Suprapubic skin (tissue), 4 donors: ENCODE data around the gene CD63. TPM values are rescaled to one million over a fixed set of nuclear protein-coding genes. Genes with fewer than 3 reads are reported as not detected.

Experiments used
- DNase-seq, 2 donors: peaks; one replicate each; pipeline ENCODE4 v3.0.0-alpha.2; 2019; ENCODE audit warnings: low spot score in 2 of 2
- H3K27ac ChIP-seq: fragments of 200-600 bp; sonication (generic); one replicate; pipeline ENCODE4 v1.5.1; 2019
- H3K27me3 ChIP-seq: fragments of 200-600 bp; sonication (generic); one replicate; pipeline ENCODE4 v1.5.1; 2019
- H3K36me3 ChIP-seq: fragments of 200-600 bp; sonication (generic); one replicate; pipeline ENCODE4 v1.5.1; 2019
- H3K4me1 ChIP-seq: fragments of 200-600 bp; sonication (generic); one replicate; pipeline ENCODE4 v1.5.1; 2019
- H3K4me3 ChIP-seq: fragments of 200-600 bp; sonication (generic); one replicate; pipeline ENCODE4 v1.5.1; 2019; ENCODE audit warnings: mild to moderate bottlenecking
- H3K9me3 ChIP-seq: fragments of 200-600 bp; sonication (generic); one replicate; pipeline ENCODE4 v1.5.1; 2019
- CTCF ChIP-seq, 2 donors: fragments of 200-600 bp in 1 of 2; fragments of 450-650 bp in 1 of 2; sonication (generic) in 1 of 2; IDR thresholded peaks; one replicate each; pipeline ENCODE4 v1.5.1; 2016 to 2019; ENCODE audit warnings: antibody characterized with exemption in 2 of 2, mild to moderate bottlenecking in 1 of 2, moderate library complexity in 1 of 2
- EP300 ChIP-seq: sonication (generic); formaldehyde crosslinking; IDR thresholded peaks from one replicate; pipeline ENCODE4 v1.6.1; 2017; ENCODE audit warnings: antibody characterized with exemption
- POLR2A ChIP-seq, 2 donors: fragments of 450-650 bp; IDR thresholded peaks; one replicate each; pipeline ENCODE4 v1.6.1; 2017; ENCODE audit warnings: antibody characterized with exemption in 2 of 2, mild to moderate bottlenecking in 2 of 2, moderate library complexity in 2 of 2
- POLR2AphosphoS5 ChIP-seq, 3 donors: sonication (generic); formaldehyde crosslinking; IDR thresholded peaks; one replicate each; pipeline ENCODE4 v1.6.1; 2017; ENCODE audit warnings: antibody characterized with exemption in 3 of 3
- WGBS: methylation state at CpG from one replicate; pipeline ENCODE4 v1.1.5; 2018; 5-methylcytosine and 5-hydroxymethylcytosine counted together
- total RNA-seq, 4 donors: library from RNA; depleted of rRNA; stranded (reverse); fragments of >200 nt; gene quantifications; one replicate each; pipeline ENCODE4 v1.1.0, GENCODE V29; 2016

CD63 gene
- total RNA-seq, 4 donors from 2014 or later, result 176 to 303 (median 193) TPM

GRCh38 chr12:55719371-55719770, 9.4 kb downstream of the CD63 start:
- TF ChIP-seq CTCF (IDR thresholded peaks at IDR 0.05) (no peak), POLR2AphosphoS5 (IDR thresholded peaks at IDR 0.05) (no peak), EP300 (no peak), POLR2A (IDR thresholded peaks at IDR 0.05) (no peak)
- Histone ChIP-seq H3K27ac (peak overlapping the region; percentile 49), H3K4me1 (peaks cover 77% of the 10 kb centered on the region), H3K27me3 (no peaks in the 10 kb centered on the region), H3K4me3 (no peak overlapping the region), H3K36me3 (peaks cover 12% of the 10 kb centered on the region), H3K9me3 (no peaks in the 10 kb centered on the region)
- 86% methylated on average over 7 of the region's 7 CpGs for WGBS
- no peak for DNase-seq

GRCh38 chr12:55718624-55719275, 10.1 kb downstream of the CD63 start:
- H3K4me1 ChIP-seq, result peaks cover 70% of the 10 kb centered on the region

GRCh38 chr12:55718015-55718414, 10.8 kb downstream of the CD63 start:
- H3K27ac ChIP-seq, result peak overlapping the region; percentile 96
- H3K27me3 ChIP-seq, result no peaks in the 10 kb centered on the region
- TF ChIP-seq POLR2AphosphoS5 (IDR thresholded peaks at IDR 0.05), result no peak
- TF ChIP-seq CTCF (IDR thresholded peaks at IDR 0.05), result no peak
- TF ChIP-seq POLR2A (IDR thresholded peaks at IDR 0.05), result no peak
- TF ChIP-seq EP300, result no peak
- peaks cover 8% of the 10 kb centered on the region for H3K36me3 ChIP-seq
- 20% methylated on average over 4 of the region's 4 CpGs for WGBS
- no peak overlapping the region for H3K4me3 ChIP-seq
- no peaks in the 10 kb centered on the region for H3K9me3 ChIP-seq
- no peak for DNase-seq
- H3K4me1 ChIP-seq, result peaks cover 69% of the 10 kb centered on the region

More at GRCh38 chr12:55718624-55719275, 10.1 kb downstream of the CD63 start:
- Histone ChIP-seq H3K27ac (peak overlapping the region; percentile 96), H3K4me3 (no peak overlapping the region), H3K9me3 (no peaks in the 10 kb centered on the region), H3K27me3 (no peaks in the 10 kb centered on the region), H3K36me3 (peaks cover 10% of the 10 kb centered on the region)
- no peak for TF ChIP-seq POLR2AphosphoS5 (IDR thresholded peaks at IDR 0.05)
- WGBS, result 67% methylated on average over 4 of the region's 4 CpGs
- no peak for DNase-seq

- TF ChIP-seq POLR2A (IDR thresholded peaks at IDR 0.05), result no peak
- no peak for TF ChIP-seq CTCF (IDR thresholded peaks at IDR 0.05)
- TF ChIP-seq EP300, result no peak
- TF ChIP-seq POLR2AphosphoS5 (IDR thresholded peaks at IDR 0.05), result no peak
- Histone ChIP-seq H3K27me3 (no peaks in the 10 kb centered on the region), H3K36me3 (peaks cover 3% of the 10 kb centered on the region), H3K4me1 (peaks cover 76% of the 10 kb centered on the region), H3K4me3 (peak overlapping the region; percentile 80), H3K27ac (peak overlapping the region; percentile 96), H3K9me3 (no peaks in the 10 kb centered on the region)
- no peak for DNase-seq
- WGBS, result 36% methylated on average over 7 of the region's 8 CpGs
Observed at GRCh38 chr12:55717011-55718007, 11.5 kb downstream of the CD63 start.

- no peaks in the 10 kb centered on the region for H3K27me3 ChIP-seq
- H3K4me1 ChIP-seq, result peaks cover 77% of the 10 kb centered on the region
- H3K36me3 ChIP-seq, result peaks cover 3% of the 10 kb centered on the region
- WGBS, result 5% methylated on average over 12 of the region's 13 CpGs
- H3K9me3 ChIP-seq, result no peaks in the 10 kb centered on the region
- peak overlapping the region; percentile 80 for H3K4me3 ChIP-seq
- no peak for TF ChIP-seq CTCF (IDR thresholded peaks at IDR 0.05)
- no peak for TF ChIP-seq POLR2AphosphoS5 (IDR thresholded peaks at IDR 0.05)
- no peak for TF ChIP-seq EP300
- TF ChIP-seq POLR2A (IDR thresholded peaks at IDR 0.05), result no peak
- no peak for DNase-seq
- peak overlapping the region; percentile 96 for H3K27ac ChIP-seq
Observed at GRCh38 chr12:55716582-55716957, 12.2 kb downstream of the CD63 start.
